HepG2 (cell line): ENCODE data around the gene ARSB. TPM values are rescaled to one million over a fixed set of nuclear protein-coding genes. Genes with fewer than 3 reads are reported as not detected.

Experiments
- ATAC-seq: fragments of 200-7000 bp; cut with Tn5 transposase; 3 replicates; pipeline ENCODE4 v1.9.1; 2020; ENCODE audit warnings: mild to moderate bottlenecking, moderate library complexity
- BruUV-seq: library from RNA; stranded (reverse); fragments of 400-500 nt; replicated peaks from 2 replicates; lab custom pipeline; 2021; lab: Mats Ljungman, UMichigan
- CTCF ChIA-PET: fragments of 300-600 bp; formaldehyde crosslinking; extraction: SDS; loops from one replicate; lab custom pipeline; 2021; ENCODE audit warnings: low total read pairs, inconsistent platforms, low intra/inter-chr PET ratio; lab: Yijun Ruan, JAX
- POLR2A ChIA-PET: fragments of 350-600 bp; sonication (Branson Sonifier 250); formaldehyde crosslinking; loops from one replicate; lab custom pipeline; 2020; ENCODE audit warnings: antibody characterized with exemption, inconsistent platforms; lab: Yijun Ruan, JAX
- DNase-seq: peaks from one replicate; pipeline ENCODE4 v3.0.0-alpha.2; 2015; ENCODE audit warnings: low spot score
- FAIRE-seq: peaks from 3 replicates; lab custom pipeline; 2011; peaks lifted over from hg19 to GRCh38; lab: Jason Lieb, UNC
- H2AFZ ChIP-seq: one replicate; pipeline ENCODE4 v1.6.1; 2011; ENCODE audit warnings: low read length, inconsistent platforms
- H3K27ac ChIP-seq: fragments of 300-600 bp; 3 replicates; pipeline ENCODE4 v1.8.0; 2011; ENCODE audit warnings: mixed run types, mild to moderate bottlenecking, mixed read lengths, low read length, inconsistent platforms; ENCODE audit not compliant: insufficient read depth; ENCODE audit errors: extremely low read length
- H3K27me3 ChIP-seq, 2 experiments: fragments of 200-600 bp in 1 of 2; 2 replicates in 1 of 2; 3 replicates in 1 of 2; pipeline versions ENCODE4 v1.6.0 to v1.8.0; 2011; ENCODE audit warnings: low read length in 2 of 2, mild to moderate bottlenecking in 2 of 2, moderate library complexity in 2 of 2, inconsistent platforms in 1 of 2; ENCODE audit not compliant: insufficient read depth in 2 of 2, control insufficient read depth in 1 of 2
- H3K36me3 ChIP-seq, 2 experiments: fragments of 200-600 bp in 1 of 2; replicated peaks in 1 of 2; 2 replicates in 1 of 2; 3 replicates in 1 of 2; pipeline versions ENCODE4 v1.5.1 to v1.8.0; 2011; ENCODE audit warnings: low read length in 2 of 2, inconsistent platforms in 1 of 2; ENCODE audit not compliant: insufficient read depth in 2 of 2, control insufficient read depth in 1 of 2
- H3K4me1 ChIP-seq: 2 replicates; pipeline ENCODE4 v1.5.1; 2012; ENCODE audit warnings: low read length, inconsistent platforms; ENCODE audit not compliant: insufficient read depth
- H3K4me2 ChIP-seq: 2 replicates; pipeline ENCODE4 v1.6.0; 2011; ENCODE audit warnings: low read depth, low read length, inconsistent platforms
- H3K4me3 ChIP-seq, 3 experiments: fragments of 200-600 bp in 1 of 3; sonication (generic), shearing (Covaris generic) in 1 of 3; replicated peaks in 1 of 3; 2 replicates each; pipeline ENCODE4 v1.5.1; 2011 to 2016; ENCODE audit warnings: low read length in 3 of 3, inconsistent platforms in 2 of 3, low read depth in 2 of 3, mild to moderate bottlenecking in 2 of 3, control low read depth in 1 of 3, mixed read lengths in 1 of 3; ENCODE audit not compliant: insufficient read depth in 1 of 3
- H3K79me2 ChIP-seq: one replicate; pipeline ENCODE4 v1.6.1; 2011; ENCODE audit warnings: low read length, inconsistent platforms; ENCODE audit not compliant: insufficient read depth
- H3K9ac ChIP-seq: 2 replicates; pipeline ENCODE4 v1.6.0; 2011; ENCODE audit warnings: mild to moderate bottlenecking, low read depth, low read length, inconsistent platforms; ENCODE audit not compliant: insufficient read depth
- H3K9me3 ChIP-seq: 2 replicates; pipeline ENCODE4 v1.5.1; 2012; ENCODE audit warnings: mild to moderate bottlenecking, low read length
- H4K20me1 ChIP-seq: 2 replicates; pipeline ENCODE4 v1.6.0; 2011; ENCODE audit warnings: inconsistent platforms, mild to moderate bottlenecking, low read length, moderate library complexity; ENCODE audit not compliant: insufficient read depth
- ATAD3A ChIP-seq: sonication (generic); formaldehyde crosslinking; IDR thresholded peaks from 2 replicates; pipeline ENCODE4 v1.4.0; 2020; ENCODE audit warnings: missing genetic modification reagents
- HES4 ChIP-seq: sonication (generic); formaldehyde crosslinking; IDR thresholded peaks from 2 replicates; pipeline ENCODE4 v1.9.0; 2021; ENCODE audit warnings: mild to moderate bottlenecking, missing genetic modification reagents, borderline replicate concordance
- KLF6 ChIP-seq: IDR thresholded peaks from 2 replicates; pipeline ENCODE4 v1.8.0; 2016; ENCODE audit warnings: missing biosample characterization, missing genetic modification reagents
- NCOA2 ChIP-seq: sonication (generic); formaldehyde crosslinking; IDR thresholded peaks from 2 replicates; pipeline ENCODE4 v1.8.0; 2022; ENCODE audit warnings: inconsistent platforms
- NFAT5 ChIP-seq: sonication (generic); formaldehyde crosslinking; IDR thresholded peaks from 2 replicates; pipeline ENCODE4 v1.4.0; 2020; ENCODE audit warnings: missing genetic modification reagents
- SKIL ChIP-seq: sonication (generic); formaldehyde crosslinking; IDR thresholded peaks from 2 replicates; pipeline ENCODE4 v1.8.0; 2022; ENCODE audit warnings: missing genetic modification reagents, mild to moderate bottlenecking, moderate library complexity, borderline replicate concordance
- SPEN ChIP-seq: sonication (generic); formaldehyde crosslinking; IDR thresholded peaks from 2 replicates; pipeline ENCODE4 v1.5.1; 2020; ENCODE audit warnings: low read depth, mild to moderate bottlenecking, missing genetic modification reagents
- SRSF4 ChIP-seq: fragments of 200-400 bp; formaldehyde crosslinking; IDR thresholded peaks from one replicate; pipeline ENCODE4 v1.6.1; 2018; ENCODE audit warnings: mild to moderate bottlenecking, low read depth, low read length, moderate library complexity; ENCODE audit not compliant: poor library complexity, severe bottlenecking
- TSC22D2 ChIP-seq: sonication (generic); formaldehyde crosslinking; IDR thresholded peaks from 2 replicates; pipeline ENCODE4 v1.5.1; 2020; ENCODE audit warnings: missing genetic modification reagents, mild to moderate bottlenecking, borderline replicate concordance
- ZNF260 ChIP-seq: sonication (generic); formaldehyde crosslinking; IDR thresholded peaks from 2 replicates; pipeline ENCODE4 v1.4.0; 2020; ENCODE audit warnings: missing genetic modification reagents, low read depth, mild to moderate bottlenecking, borderline replicate concordance
- ZNF552 ChIP-seq: sonication (generic); formaldehyde crosslinking; IDR thresholded peaks from 2 replicates; pipeline ENCODE4 v1.9.0; 2022; ENCODE audit warnings: missing genetic modification reagents, mild to moderate bottlenecking, borderline replicate concordance
- WGBS: methylation state at CpG from one replicate; pipeline ENCODE4 v1.1.6; 2017; ENCODE audit warnings: low lambda C conversion rate; 5-methylcytosine and 5-hydroxymethylcytosine counted together
- in situ Hi-C: cut with HindIII; loops from 2 replicates; pipeline ENCODE4 v1.10.0; 2017; ENCODE audit warnings: low pct_unique_long_range_greater_than_20kb; ENCODE audit not compliant: extremely low pct_ligation_motif_present
- intact Hi-C: fragments of 100-400 bp; cut with micrococcal nuclease; formaldehyde crosslinking; loops from one replicate; pipeline ENCODE4 v1.10.0; 2022; ENCODE audit not compliant: unreplicated experiment
- polyA plus RNA-seq, 8 experiments: library from polyadenylated mRNA; depleted of rRNA in 3 of 8; stranded (reverse) in 7 of 8; unstranded in 1 of 8; fragments of >200 nt; fragmentation: Illumina TruSeq in 4 of 8; extraction: Trizol in 4 of 8; gene quantifications; 2 replicates each; pipeline versions ENCODE4 v1.2.1 to v1.2.3, GENCODE V29; 2011 to 2016; ENCODE audit warnings: low read depth in 4 of 8, missing spikeins in 1 of 8, mixed read lengths in 1 of 8; ENCODE audit not compliant: insufficient read depth in 1 of 8
- total RNA-seq, 5 experiments: library from RNA; depleted of rRNA; stranded (reverse); fragments of >200 nt; fragmentation: Illumina TruSeq; extraction: Trizol; gene quantifications; 2 replicates each; pipeline ENCODE4 v1.2.3, GENCODE V29; 2016; ENCODE audit warnings: low read depth in 1 of 5
- TF ChIP-seq, protein P1 (sequence below): sonication (generic); formaldehyde crosslinking; IDR thresholded peaks from 2 replicates; pipeline ENCODE4 v1.4.0; 2020; ENCODE audit warnings: missing genetic modification reagents
- TF ChIP-seq, protein P2 (sequence below): sonication (generic); IDR thresholded peaks from 2 replicates; pipeline ENCODE4 v1.6.1; 2016; ENCODE audit warnings: low read depth, borderline replicate concordance

The ARSB gene
- total and polyA plus RNA-seq, 2 of the 13 experiments (the other 11 are each of a cell fraction or from before 2014, with no cell fraction given) = 52.6 to 66.4 TPM

GRCh38 chr5:78887384-78888118 lies 97.6 kb downstream of the ARSB start:
- FAIRE-seq (no peak), ATAC-seq (no peak), DNase-seq (no peak)
- intact Hi-C loops (no loop called here), in situ Hi-C loops (no loop called here)
- Histone ChIP-seq H2AFZ (no peak overlapping the region), H3K4me3 (no peak overlapping the region), H3K27me3 (no peaks in the 10 kb centered on the region), H3K79me2 (no peaks in the 10 kb centered on the region), H3K27ac (no peak overlapping the region), H3K36me3 (peaks cover 12 to 30% of the 10 kb centered on the region in 2 experiments), H3K9me3 (no peaks in the 10 kb centered on the region), H3K9ac (no peak overlapping the region), H4K20me1 (no peaks in the 10 kb centered on the region), H3K4me1 (peaks cover 13% of the 10 kb centered on the region), H3K4me2 (no peak overlapping the region)
- 88% methylated on average over 6 of the region's 6 CpGs for WGBS
- ChIA-PET CTCF (no interaction called here), POLR2A (no interaction called here)
- BruUV-seq = no TSS peak
- TF ChIP-seq HES4 (CRISPR knock-in tag) (no peak), TSC22D2 (CRISPR knock-in tag) (no peak), ZNF552 (CRISPR knock-in tag) (no peak), ATAD3A (CRISPR knock-in tag) (no peak), SPEN (CRISPR knock-in tag) (no peak), SRSF4 (no peak), NCOA2 (CRISPR knock-in tag) (no peak), ZNF260 (no peak), SKIL (CRISPR knock-in tag) (no peak), KLF6 (CRISPR knock-in tag) (no peak), NFAT5 (no peak)
- TF ChIP-seq, protein P1, sequence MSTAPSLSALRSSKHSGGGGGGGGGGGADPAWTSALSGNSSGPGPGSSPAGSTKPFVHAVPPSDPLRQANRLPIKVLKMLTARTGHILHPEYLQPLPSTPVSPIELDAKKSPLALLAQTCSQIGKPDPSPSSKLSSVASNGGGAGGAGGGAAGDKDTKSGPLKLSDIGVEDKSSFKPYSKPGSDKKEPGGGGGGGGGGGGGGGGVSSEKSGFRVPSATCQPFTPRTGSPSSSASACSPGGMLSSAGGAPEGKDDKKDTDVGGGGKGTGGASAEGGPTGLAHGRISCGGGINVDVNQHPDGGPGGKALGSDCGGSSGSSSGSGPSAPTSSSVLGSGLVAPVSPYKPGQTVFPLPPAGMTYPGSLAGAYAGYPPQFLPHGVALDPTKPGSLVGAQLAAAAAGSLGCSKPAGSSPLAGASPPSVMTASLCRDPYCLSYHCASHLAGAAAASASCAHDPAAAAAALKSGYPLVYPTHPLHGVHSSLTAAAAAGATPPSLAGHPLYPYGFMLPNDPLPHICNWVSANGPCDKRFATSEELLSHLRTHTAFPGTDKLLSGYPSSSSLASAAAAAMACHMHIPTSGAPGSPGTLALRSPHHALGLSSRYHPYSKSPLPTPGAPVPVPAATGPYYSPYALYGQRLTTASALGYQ (CRISPR knock-in tag) = no peak
- TF ChIP-seq, protein P2, sequence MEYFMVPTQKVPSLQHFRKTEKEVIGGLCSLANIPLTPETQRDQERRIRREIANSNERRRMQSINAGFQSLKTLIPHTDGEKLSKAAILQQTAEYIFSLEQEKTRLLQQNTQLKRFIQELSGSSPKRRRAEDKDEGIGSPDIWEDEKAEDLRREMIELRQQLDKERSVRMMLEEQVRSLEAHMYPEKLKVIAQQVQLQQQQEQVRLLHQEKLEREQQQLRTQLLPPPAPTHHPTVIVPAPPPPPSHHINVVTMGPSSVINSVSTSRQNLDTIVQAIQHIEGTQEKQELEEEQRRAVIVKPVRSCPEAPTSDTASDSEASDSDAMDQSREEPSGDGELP = no peak
